ENCODE results near the gene CCDC27.

GRCh38 chr1:3740752-3741151 is 11.5 kb upstream of the CCDC27 start:
- TF ChIP-seq CTCF (IDR thresholded peaks at IDR 0.05) (no peak), POLR2AphosphoS5 (IDR thresholded peaks at IDR 0.05) (no peak)

All from esophagus muscularis mucosa (tissue), 3 donors.